A673 (cell line): ENCODE results near the gene INSR.

Experiments used
- CTCF ChIP-seq: fragments of 300-800, 200-600 bp; sonication (generic); conservative IDR thresholded peaks from 2 replicates; pipeline ENCODE4 v1.5.1; 2017; ENCODE audit warnings: low read depth, mild to moderate bottlenecking, antibody characterized with exemption, low read length, moderate library complexity, mixed read lengths
- EZH2 ChIP-seq: fragments of 200-600 bp; sonication (generic); IDR thresholded peaks from 2 replicates; pipeline ENCODE4 v1.6.1; 2017; ENCODE audit warnings: borderline replicate concordance, low read depth, mild to moderate bottlenecking, mixed read lengths, antibody characterized with exemption, low read length; ENCODE audit not compliant: poor library complexity, severe bottlenecking

- TF ChIP-seq CTCF = no peak
- TF ChIP-seq EZH2 = no peak
These were observed 41.9 kb downstream of the INSR start for GRCh38 chr19:7252364-7252763.
